OCI-LY7 (cell line): ENCODE measurements around the gene LRRK1.

Experiments
- CTCF ChIP-seq: fragments of 200-600 bp; sonication (generic); conservative IDR thresholded peaks from 2 replicates; pipeline ENCODE4 v1.5.1; 2014; ENCODE audit warnings: mild to moderate bottlenecking, antibody characterized with exemption, low read length, moderate library complexity, mixed read lengths
- EZH2phosphoT487 ChIP-seq: fragments of 200-600 bp; sonication (generic); IDR thresholded peaks from 2 replicates; pipeline ENCODE4 v1.6.1; 2018; ENCODE audit warnings: low read depth, borderline replicate concordance, mild to moderate bottlenecking, mixed run types, antibody characterized with exemption, low read length, moderate library complexity, mixed read lengths

DNA sequence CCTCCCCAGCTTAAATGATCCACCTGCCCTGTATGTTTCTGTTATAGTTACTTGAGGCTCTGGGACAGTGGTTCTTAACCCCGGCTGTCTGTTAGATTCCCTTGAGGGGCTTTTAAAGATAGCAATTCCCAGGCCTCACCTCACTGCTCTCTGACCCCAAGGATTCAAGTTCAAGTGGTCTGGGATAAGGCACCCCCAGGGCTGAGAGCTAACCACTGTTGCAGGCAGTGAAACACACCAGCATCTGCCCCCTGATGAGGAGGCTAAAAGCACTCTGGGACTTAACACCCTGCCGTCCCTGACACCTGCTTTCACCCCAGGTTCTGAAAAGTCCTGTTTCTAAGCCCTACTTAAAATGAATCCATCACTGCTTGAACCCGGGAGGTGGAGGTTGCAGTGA lies 103.7 kb downstream of the LRRK1 start:
- TF ChIP-seq CTCF, result no peak
- TF ChIP-seq EZH2phosphoT487, result no peak
